Hepatocyte (in vitro differentiated cells): ENCODE results near the gene TP53I13. TPM values are rescaled to one million over a fixed set of nuclear protein-coding genes. Genes with fewer than 3 reads are reported as not detected.

ENCODE experiments used
- DNase-seq: peaks from one replicate; pipeline ENCODE4 v3.0.0-alpha.2; 2016; ENCODE audit warnings: low spot score
- H2AFZ ChIP-seq: fragments of 200-600 bp; sonication (generic); 2 replicates; pipeline ENCODE4 v1.6.0; 2016; ENCODE audit warnings: antibody characterized with exemption, mild to moderate bottlenecking
- H3K27ac ChIP-seq: fragments of 200-600 bp; sonication (generic); 2 replicates; pipeline ENCODE4 v1.5.1; 2016; ENCODE audit warnings: mild to moderate bottlenecking
- H3K27me3 ChIP-seq: fragments of 200-600 bp; sonication (generic); 2 replicates; pipeline ENCODE4 v1.6.1; 2016
- H3K36me3 ChIP-seq: fragments of 200-600 bp; sonication (generic); replicated peaks from 2 replicates; pipeline ENCODE4 v1.5.1; 2016; ENCODE audit warnings: low read depth; ENCODE audit not compliant: insufficient read depth
- H3K4me1 ChIP-seq: fragments of 200-600 bp; sonication (generic); 2 replicates; pipeline ENCODE4 v1.5.1; 2016; ENCODE audit warnings: mild to moderate bottlenecking, moderate library complexity; ENCODE audit not compliant: insufficient read depth
- H3K4me2 ChIP-seq: fragments of 200-600 bp; sonication (generic); 2 replicates; pipeline ENCODE4 v1.6.0; 2016
- H3K4me3 ChIP-seq: fragments of 200-600 bp; sonication (generic); 2 replicates; pipeline ENCODE4 v1.5.1; 2016; ENCODE audit warnings: mild to moderate bottlenecking
- H3K79me2 ChIP-seq: fragments of 200-600 bp; sonication (generic); 2 replicates; pipeline ENCODE4 v1.6.0; 2017; ENCODE audit warnings: mild to moderate bottlenecking
- H3K9me2 ChIP-seq: fragments of 200-600 bp; sonication (generic); replicated peaks from 2 replicates; pipeline ENCODE4 v1.6.0; 2017; ENCODE audit warnings: mild to moderate bottlenecking; ENCODE audit not compliant: insufficient read depth
- H3K9me3 ChIP-seq: fragments of 200-600 bp; sonication (generic); 2 replicates; pipeline ENCODE4 v1.5.1; 2016; ENCODE audit warnings: low read depth, mild to moderate bottlenecking
- H4K20me1 ChIP-seq: fragments of 200-600 bp; sonication (generic); 2 replicates; pipeline ENCODE4 v1.6.0; 2016; ENCODE audit warnings: mild to moderate bottlenecking; ENCODE audit not compliant: insufficient read depth, poor library complexity, severe bottlenecking
- CTCF ChIP-seq: fragments of 200-600 bp; sonication (generic); IDR thresholded peaks from 2 replicates; pipeline ENCODE4 v1.5.1; 2016; ENCODE audit warnings: antibody characterized with exemption, mild to moderate bottlenecking; ENCODE audit not compliant: poor library complexity
- EZH2 ChIP-seq: fragments of 200-600 bp; sonication (generic); IDR thresholded peaks from 2 replicates; pipeline ENCODE4 v1.6.1; 2016; ENCODE audit warnings: antibody characterized with exemption, mild to moderate bottlenecking, borderline replicate concordance
- EZH2phosphoT487 ChIP-seq: fragments of 200-600 bp; sonication (generic); IDR thresholded peaks from one replicate; pipeline ENCODE4 v1.6.1; 2018; ENCODE audit warnings: antibody characterized with exemption, mild to moderate bottlenecking, low read depth, moderate library complexity; ENCODE audit not compliant: unreplicated experiment, severe bottlenecking
- WGBS: methylation state at CpG from one replicate; pipeline ENCODE4 v1.1.6; 2016; ENCODE audit warnings: low lambda C conversion rate; ENCODE audit errors: missing lambda C conversion rate; 5-methylcytosine and 5-hydroxymethylcytosine counted together
- polyA plus RNA-seq: library from polyadenylated mRNA; unstranded; fragments of >200 nt; fragmentation: Nextera tagmentation; extraction: Ambion mirVana; gene quantifications from 2 replicates; pipeline ENCODE4 v1.2.1, GENCODE V29; 2016
- total RNA-seq: library from RNA; depleted of rRNA; stranded (reverse); fragments of >200 nt; gene quantifications from 2 replicates; pipeline ENCODE4 v1.2.3, GENCODE V29; 2014

TP53I13 gene
- total and polyA plus RNA-seq, 2 experiments from 2014 or later, result 43.4 to 92.9 TPM

- TF ChIP-seq EZH2 (no peak), EZH2phosphoT487 (no peak), CTCF (no peak)
- Histone ChIP-seq H2AFZ (no peak overlapping the region), H3K4me1 (peaks cover 25% of the 10 kb centered on the region), H3K27ac (no peak overlapping the region), H3K36me3 (no peaks in the 10 kb centered on the region), H4K20me1 (no peaks in the 10 kb centered on the region), H3K79me2 (peaks cover 7% of the 10 kb centered on the region), H3K9me3 (no peaks in the 10 kb centered on the region), H3K4me3 (no peak overlapping the region), H3K4me2 (no peak overlapping the region), H3K9me2 (no peaks in the 10 kb centered on the region), H3K27me3 (no peaks in the 10 kb centered on the region)
- DNase-seq, result no peak
- WGBS, result 68% methylated on average over 8 of the region's 9 CpGs
Measured at GRCh38 chr17:29596811-29597210, 28.3 kb downstream of the TP53I13 start.

- Histone ChIP-seq H3K9me3 (no peaks in the 10 kb centered on the region), H3K4me1 (peaks cover 19% of the 10 kb centered on the region), H4K20me1 (no peaks in the 10 kb centered on the region), H3K27me3 (no peaks in the 10 kb centered on the region), H3K27ac (peak overlapping the region; percentile 11), H3K9me2 (no peaks in the 10 kb centered on the region), H3K4me3 (no peak overlapping the region), H3K79me2 (peaks cover 7% of the 10 kb centered on the region), H3K36me3 (no peaks in the 10 kb centered on the region), H3K4me2 (peak overlapping the region; percentile 46), H2AFZ (no peak overlapping the region)
- 46% methylated on average over 13 of the region's 13 CpGs for WGBS
- DNase-seq, result no peak
- no peak for TF ChIP-seq EZH2phosphoT487
- TF ChIP-seq EZH2, result no peak
- no peak for TF ChIP-seq CTCF
Measured at GRCh38 chr17:29597361-29598172, 29.1 kb downstream of the TP53I13 start.

GRCh38 chr17:29603109-29603674 lies 34.7 kb downstream of the TP53I13 start:
- DNase-seq, result no peak
- WGBS, result 96% methylated on average over 6 of the region's 6 CpGs
- no peak for TF ChIP-seq EZH2
- TF ChIP-seq EZH2phosphoT487, result no peak
- TF ChIP-seq CTCF, result no peak
- peaks cover 3% of the 10 kb centered on the region for H3K79me2 ChIP-seq
- no peaks in the 10 kb centered on the region for H3K9me2 ChIP-seq
- no peaks in the 10 kb centered on the region for H3K9me3 ChIP-seq
- no peaks in the 10 kb centered on the region for H4K20me1 ChIP-seq
- H3K4me3 ChIP-seq, result no peak overlapping the region
- no peak overlapping the region for H3K27ac ChIP-seq
- no peaks in the 10 kb centered on the region for H3K27me3 ChIP-seq
- H3K4me2 ChIP-seq, result no peak overlapping the region
- H3K4me1 ChIP-seq, result no peaks in the 10 kb centered on the region
- no peaks in the 10 kb centered on the region for H3K36me3 ChIP-seq
- no peak overlapping the region for H2AFZ ChIP-seq
